LoVo (cell line): ENCODE measurements around the gene EFHD1.
"Not testable (repeated sequence)": the region's sequence is repeated elsewhere in the genome, so short reads cannot be mapped to it uniquely, and the experiment has no call there.

Experiments used
- DNase-seq: peaks from one replicate; pipeline ENCODE4 v3.0.0-alpha.2; 2016; ENCODE audit warnings: low spot score

Gene EFHD1

GRCh38 chr2:232652505-232652851 is 19.1 kb downstream of the EFHD1 start:
- no peak for DNase-seq

GRCh38 chr2:232653441-232653840 is 20.0 kb downstream of the EFHD1 start:
- no peak for DNase-seq

- DNase-seq, result no peak
Observed at GRCh38 chr2:232655392-232655791, 22.0 kb downstream of the EFHD1 start.

- no peak for DNase-seq
Observed at GRCh38 chr2:232658217-232658785, 24.9 kb downstream of the EFHD1 start.

- no peak for DNase-seq
Observed at GRCh38 chr2:232659359-232659758, 26.0 kb downstream of the EFHD1 start.

DNA sequence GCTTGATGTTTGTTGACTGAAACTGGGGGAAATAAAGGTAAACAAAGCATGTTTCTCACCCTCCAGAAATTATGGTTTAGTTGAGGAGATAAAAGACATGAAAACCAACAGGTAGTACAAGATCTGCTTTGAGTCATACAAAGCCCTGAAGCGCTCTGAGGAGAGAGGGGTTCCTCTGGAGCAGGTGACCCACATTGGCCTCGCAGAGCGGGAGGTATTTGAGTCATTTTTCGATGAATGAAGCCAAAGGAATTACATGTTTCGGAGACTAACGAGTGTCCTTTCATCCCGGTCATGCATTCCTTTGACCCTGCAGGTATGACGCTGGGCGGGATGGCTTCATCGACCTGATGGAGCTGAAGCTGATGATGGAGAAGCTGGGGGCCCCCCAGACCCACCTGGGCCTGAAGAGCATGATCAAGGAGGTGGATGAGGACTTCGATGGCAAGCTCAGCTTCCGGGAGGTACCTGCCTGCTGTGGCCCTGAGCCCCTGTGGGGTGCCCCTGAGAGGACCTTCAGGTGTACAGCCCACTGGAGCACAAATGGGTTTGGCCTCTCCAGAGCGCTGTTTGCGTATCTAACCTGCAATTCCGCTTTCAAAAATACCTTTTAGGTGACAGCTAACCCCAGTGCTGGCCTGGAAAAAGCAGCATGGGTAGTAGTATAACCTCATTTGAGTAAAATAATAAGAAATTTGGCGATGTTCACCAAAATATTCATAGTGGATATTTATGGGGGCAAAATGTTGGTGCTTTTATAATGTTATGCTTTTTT is 29.3 kb downstream of the EFHD1 start:
- no peak for DNase-seq

- no peak for DNase-seq
Observed at GRCh38 chr2:232666051-232666805, 32.8 kb downstream of the EFHD1 start.

DNA sequence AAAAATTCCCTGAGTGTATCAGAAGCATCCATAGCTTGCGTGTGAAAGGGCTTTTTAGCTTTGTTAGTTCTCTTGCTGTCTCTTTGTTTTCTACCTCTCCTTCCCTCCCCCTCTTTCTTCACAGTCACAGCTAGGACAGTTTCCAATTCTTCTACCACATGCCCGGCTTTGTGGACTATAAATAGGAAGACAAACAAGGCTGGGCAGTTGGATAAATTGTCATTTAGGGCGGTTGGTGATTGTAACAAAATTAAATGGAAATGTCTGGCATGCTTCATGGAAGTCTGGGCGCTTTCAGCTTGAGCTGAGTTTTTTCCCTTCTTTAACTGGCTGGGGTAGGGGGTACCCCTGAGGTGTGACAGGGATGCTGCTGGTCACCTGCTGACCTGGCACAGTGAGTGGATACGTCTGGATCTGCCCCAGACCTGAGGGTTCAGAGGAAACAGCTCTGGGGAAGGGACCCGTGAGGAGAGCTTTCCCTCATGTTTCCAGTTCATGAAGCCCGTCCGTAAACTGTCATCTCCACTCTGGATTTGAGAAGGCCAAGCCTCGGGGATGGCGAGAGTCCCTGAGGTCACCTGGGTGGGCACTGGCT is 34.7 kb downstream of the EFHD1 start:
- DNase-seq, result no peak

DNA sequence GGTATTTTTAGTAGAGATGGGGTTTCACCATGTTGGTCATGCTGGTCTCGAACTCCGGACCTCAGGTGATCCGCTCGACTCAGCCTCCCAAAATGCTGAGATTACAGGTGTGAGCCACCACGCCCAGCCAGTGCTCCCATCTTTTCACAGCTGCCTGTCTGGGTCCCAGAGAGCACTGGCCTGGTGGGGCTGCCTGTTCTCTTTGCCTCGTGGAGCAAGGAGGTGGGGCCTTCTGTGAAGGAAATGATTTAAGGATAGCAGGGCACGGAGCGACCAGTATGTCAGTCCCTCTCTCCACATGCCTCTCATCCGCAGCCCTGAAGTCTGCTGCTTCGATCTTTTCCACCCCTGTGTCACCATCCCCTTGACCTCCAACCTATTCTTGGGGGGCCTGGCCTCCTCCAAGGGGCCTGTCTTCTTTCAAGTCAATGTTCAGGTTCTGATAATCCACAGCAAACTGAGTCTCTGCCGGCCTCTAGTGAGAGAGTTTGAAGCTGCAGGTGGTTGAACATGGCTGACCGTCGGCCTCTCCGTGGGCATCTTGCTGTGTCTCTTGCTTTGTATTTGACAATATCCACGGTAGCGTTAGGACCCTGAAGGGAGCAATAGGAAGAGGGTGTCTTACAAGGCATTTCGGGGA is 35.5 kb downstream of the EFHD1 start:
- no peak for DNase-seq

- DNase-seq, result no peak
Observed at GRCh38 chr2:232672588-232672987, 39.2 kb downstream of the EFHD1 start.

DNA sequence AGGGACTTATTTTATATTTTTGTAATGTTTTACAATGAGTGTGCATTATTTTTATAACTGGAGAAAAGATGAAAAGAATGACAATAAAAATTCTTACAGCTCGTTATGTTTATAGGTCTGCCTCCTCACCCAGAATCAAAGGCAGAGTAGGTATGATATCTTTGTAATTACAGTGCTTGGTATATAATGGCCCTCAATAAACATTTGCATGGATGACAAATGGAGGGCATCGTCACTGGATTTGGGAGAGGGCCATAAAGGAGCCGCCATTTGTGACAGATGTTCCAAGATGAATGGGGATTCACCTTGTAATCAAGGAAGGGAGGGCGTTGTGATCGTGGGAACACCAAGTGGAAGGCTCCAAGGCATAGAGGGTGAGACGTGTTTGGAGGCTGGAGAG is 41.1 kb downstream of the EFHD1 start:
- no peak for DNase-seq

DNA sequence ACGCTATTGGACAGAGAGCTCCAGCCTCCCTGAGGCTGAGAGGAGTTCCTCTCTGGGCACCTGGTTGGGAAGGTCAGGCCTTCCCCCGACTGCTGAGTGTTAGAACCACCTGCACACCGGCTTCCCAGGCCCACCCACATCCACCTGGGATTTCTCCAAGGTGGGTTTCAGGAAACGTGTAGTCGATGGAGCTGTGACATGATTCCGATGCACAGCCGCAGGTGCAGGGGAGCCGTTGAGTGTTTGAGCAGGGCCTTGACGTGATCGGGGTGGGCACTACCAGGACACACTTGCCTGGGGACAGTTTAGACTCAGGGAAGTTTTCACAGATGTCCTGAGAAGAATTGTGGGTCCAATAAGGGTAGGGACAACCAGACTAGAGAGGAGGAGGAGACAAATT is 42.0 kb downstream of the EFHD1 start:
- no peak for DNase-seq

DNA sequence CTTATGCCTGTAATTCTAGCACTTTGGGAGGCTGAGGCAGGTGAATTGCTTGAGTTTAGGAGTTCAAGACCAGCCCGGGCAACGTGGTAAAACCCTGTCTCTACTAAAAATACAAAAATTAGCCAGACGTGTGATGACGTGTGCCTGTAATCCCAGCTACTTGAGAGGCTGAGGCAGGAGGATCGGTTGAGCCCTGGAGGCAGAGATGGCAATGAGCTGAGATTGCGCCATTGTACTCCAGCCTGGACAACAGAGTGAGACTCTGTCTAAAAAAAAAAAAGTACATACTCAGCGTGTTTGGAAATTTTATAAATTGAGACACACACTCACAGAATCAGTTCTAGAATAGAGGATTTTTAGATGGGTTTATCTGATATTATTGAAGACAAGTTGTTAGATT is 46.6 kb downstream of the EFHD1 start:
- no peak for DNase-seq

- no peak for DNase-seq
Observed at GRCh38 chr2:232681527-232681926, 48.1 kb downstream of the EFHD1 start.

DNA sequence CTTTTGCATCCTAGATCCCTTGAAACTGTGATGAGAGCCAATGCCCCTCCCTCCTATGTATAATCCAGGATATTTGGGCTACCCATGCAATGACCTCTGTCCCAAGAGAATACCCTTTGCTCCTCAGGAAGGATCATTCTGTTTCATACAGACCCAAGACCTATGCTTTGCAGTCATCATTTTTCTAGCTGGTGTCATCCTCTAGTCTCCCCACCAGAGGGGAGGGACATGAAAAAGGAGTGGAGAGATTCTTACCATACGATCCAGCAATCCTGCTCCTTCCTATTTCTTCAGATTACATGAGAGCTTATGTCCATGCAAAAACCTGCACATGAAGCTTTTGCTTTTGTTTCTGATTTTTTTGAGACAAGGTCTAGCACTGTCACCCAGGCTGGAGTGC is 50.0 kb downstream of the EFHD1 start:
- no peak for DNase-seq

GRCh38 chr2:232685391-232685790 is 52.0 kb downstream of the EFHD1 start:
- DNase-seq, result not testable (repeated sequence)

- no peak for DNase-seq
Observed at GRCh38 chr2:232687382-232688160, 54.2 kb downstream of the EFHD1 start.

DNA sequence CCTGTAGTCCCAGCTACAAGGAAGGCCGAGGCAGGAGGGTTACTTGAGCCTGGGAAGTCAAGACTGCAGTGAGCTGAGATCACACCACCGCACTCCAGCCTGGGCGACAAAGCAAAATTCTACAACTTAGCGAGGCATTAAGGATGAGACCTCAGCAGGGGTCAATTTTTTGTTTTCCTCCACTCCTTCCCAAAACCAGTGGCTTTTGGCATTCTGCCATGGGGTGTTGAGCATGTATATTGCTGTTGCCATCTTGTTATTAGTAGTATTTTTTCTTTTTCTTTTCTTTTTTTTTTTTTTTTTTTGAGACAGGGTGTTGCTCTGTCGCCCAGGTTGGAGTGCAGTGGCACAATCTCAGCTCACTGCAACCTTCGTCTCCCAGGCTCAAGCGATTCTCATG is 54.8 kb downstream of the EFHD1 start:
- DNase-seq, result no peak

- DNase-seq, result no peak
Observed at GRCh38 chr2:232689152-232689910, 55.9 kb downstream of the EFHD1 start.

DNA sequence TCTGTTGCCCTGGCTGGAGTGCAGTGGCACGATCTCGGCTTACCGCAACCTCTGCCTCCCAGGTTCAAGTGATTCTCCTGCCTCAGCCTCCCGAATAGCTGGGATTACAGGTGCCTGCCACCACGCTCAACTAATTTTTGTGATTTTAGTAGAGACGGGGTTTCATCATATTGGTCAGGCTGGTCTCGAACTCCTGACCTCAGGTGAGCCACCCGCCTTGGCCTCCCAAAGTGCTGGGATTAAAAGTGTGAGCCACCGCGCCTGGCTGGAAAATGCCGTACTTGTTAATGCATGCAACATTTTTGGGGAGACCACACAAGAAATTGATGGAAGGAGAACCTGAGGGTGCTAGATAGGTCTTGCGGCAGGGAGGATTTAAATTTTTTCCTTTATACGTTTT is 57.7 kb downstream of the EFHD1 start:
- DNase-seq, result not testable (repeated sequence)

DNA sequence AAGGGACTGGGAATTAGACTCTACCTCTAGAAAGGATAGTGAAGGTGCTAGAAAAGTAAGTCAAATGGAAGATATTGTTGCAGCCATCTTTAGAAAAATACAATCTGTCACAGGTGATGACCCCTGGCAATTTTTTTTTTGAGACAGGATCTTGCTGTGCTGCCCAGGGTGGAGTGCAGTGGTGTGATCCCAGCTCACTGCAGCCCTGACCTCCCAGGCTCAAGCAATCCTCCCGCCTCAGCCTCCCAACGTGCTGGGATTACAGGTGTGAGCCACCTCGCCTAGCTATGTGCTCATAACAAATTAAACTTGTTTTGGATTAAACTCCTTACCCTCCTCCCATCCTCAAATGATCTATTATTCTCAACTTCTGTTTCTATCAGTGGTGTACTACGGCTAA is 59.9 kb downstream of the EFHD1 start:
- DNase-seq, result no peak
